GM21526 (cell line): Measurements from ENCODE around the gene TNKS1BP1.

ENCODE experiments used
- ATAC-seq: cut with Tn5 transposase; IDR thresholded peaks from one replicate; pipeline ENCODE4 v1.9.1; 2021; ENCODE audit warnings: moderate library complexity; ENCODE audit not compliant: unreplicated experiment, low FRiP score

The TNKS1BP1 gene

GRCh38 chr11:57263351-57263750, 61.4 kb downstream of the TNKS1BP1 start:
- no peak for ATAC-seq

GRCh38 chr11:57262157-57262556, 62.6 kb downstream of the TNKS1BP1 start:
- no peak for ATAC-seq

GRCh38 chr11:57260937-57261783, 63.6 kb downstream of the TNKS1BP1 start:
- no peak for ATAC-seq

DNA sequence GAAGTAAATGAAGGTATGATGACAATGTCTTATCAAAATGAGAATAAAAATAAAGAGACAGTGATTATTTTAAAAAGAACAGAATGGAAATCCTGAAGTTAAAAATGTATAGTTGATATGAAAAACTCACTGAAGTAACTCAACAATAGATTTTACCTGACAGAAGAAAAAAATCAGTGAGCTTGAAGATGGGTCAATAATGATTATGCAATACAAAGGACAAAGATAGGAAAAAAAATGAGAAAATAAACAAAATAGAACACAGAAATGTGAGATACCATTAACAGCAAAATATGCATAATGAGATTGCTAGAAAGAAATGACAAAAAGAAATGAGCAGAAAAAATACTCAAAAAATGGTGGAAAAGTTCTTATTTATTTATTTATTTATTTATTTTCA, 68.6 kb downstream of the TNKS1BP1 start:
- no peak for ATAC-seq

DNA sequence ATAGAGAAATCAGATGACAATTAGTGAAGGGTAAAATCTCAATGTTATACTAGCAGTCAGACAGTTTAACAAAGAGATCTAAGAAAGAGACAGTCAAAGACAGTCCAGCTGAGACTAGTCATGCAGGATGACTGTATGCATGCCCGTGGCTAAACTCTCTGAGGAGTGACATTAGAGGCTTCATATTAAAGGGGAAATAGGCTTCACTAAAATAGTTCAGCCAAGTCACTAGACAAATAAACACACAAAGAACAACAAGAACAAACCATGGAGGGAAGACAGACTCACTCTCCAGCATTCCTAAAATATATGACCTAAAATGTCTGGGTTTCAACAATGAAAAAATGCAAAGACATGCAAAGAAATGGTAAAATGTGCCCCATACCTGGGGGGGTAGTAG, 69.1 kb downstream of the TNKS1BP1 start:
- ATAC-seq: no peak

DNA sequence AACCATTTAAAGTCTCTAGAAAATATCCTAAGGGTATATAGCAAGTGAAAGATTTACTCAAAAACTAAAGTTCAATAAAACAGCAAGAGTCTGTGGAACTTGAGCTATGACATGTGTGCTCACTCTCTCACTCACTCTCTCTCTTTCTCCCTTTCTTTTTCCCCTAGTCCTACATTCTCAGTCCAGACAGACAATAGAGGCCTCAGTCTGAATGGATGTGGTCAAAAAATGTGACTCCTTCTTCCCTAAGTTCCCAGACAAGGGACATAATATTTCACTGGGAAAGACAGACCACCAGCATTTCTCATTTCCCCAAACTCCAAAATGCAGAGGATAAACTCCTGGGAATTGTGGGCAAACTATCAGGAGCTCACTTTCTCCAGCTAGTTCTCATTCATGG, 70.1 kb downstream of the TNKS1BP1 start:
- ATAC-seq: no peak

DNA sequence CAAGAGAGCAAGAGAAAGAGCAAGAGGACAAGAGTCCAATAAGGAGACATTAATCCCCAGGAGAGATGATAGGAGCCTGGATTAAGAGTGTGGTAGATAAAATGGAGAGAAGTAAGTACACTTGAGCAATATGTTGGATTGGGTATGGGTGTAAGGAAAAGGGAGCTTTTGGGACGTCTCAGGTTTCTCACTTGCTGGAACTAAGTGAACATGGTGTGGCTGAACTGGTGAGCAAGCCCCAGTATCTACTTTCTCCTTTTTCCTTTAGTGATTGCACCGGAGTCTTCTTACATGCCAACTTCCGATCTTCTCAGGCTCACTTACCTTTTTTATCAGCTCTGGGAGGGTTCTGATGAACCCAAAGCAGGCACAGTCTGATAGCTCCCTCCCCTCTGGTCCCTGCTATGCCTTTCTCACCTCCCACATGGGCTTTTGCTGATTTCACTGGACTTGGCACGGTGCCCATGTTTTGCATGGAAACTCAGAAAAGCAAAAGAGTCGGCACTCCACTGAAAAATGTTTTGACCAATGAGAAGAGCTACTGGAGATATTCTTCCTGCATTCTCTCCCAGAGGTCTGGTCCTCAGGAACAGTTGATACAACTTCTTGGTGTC, 73.2 kb downstream of the TNKS1BP1 start:
- ATAC-seq: no peak

DNA sequence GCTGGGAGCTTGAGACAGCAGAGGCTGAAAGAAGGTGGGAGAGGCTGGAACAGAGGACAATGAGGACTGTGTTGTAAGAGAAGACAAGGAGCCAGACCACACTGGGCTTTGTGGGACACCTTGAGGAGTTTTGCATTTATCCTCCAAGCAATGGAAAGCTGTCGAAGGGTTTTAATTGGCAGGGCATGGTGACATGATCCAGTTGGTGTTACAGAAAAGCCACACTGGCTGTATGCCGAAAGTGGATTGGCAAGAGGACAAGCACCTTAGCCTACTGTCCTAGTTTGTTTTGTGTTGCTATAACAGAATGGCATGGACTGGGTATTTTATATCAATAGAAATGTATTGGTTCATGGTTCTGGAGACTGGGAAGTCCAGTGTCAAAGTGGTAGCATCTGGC, 73.7 kb downstream of the TNKS1BP1 start:
- ATAC-seq: no peak
